Left lung (tissue), 10 donors: ENCODE measurements around the gene WARS2. TPM values are rescaled to one million over a fixed set of nuclear protein-coding genes. Genes with fewer than 3 reads are reported as not detected.

ENCODE experiments used
- ATAC-seq: fragments of 200-7000 bp; cut with Tn5 transposase; one replicate; pipeline ENCODE4 v1.9.1; 2020; ENCODE audit warnings: moderate library complexity
- DNase-seq, 4 donors: peaks; one replicate each; pipeline ENCODE4 v3.0.0-alpha.2; 2013 to 2020
- H3K27ac ChIP-seq, 2 donors: fragments of 200-600 bp; sonication (generic) in 1 of 2; one replicate each; pipeline versions ENCODE4 v1.5.0 to v1.8.0; 2020 to 2021
- H3K27me3 ChIP-seq, 2 donors: fragments of 200-600 bp; sonication (generic) in 1 of 2; one replicate each; pipeline versions ENCODE4 v1.5.0 to v1.8.0; 2020 to 2021
- H3K36me3 ChIP-seq, 2 donors: fragments of 200-600 bp; sonication (generic) in 1 of 2; one replicate each; pipeline versions ENCODE4 v1.5.0 to v1.8.0; 2020 to 2021
- H3K4me1 ChIP-seq, 2 donors: fragments of 200-600 bp; one replicate each; pipeline ENCODE4 v1.8.0; 2021
- H3K4me3 ChIP-seq, 2 donors: fragments of 200-600 bp; sonication (generic) in 1 of 2; one replicate each; pipeline versions ENCODE4 v1.5.0 to v1.8.0; 2020 to 2021; ENCODE audit warnings: mild to moderate bottlenecking in 1 of 2
- H3K9me3 ChIP-seq, 2 donors: fragments of 200-600 bp; sonication (generic) in 1 of 2; one replicate each; pipeline versions ENCODE4 v1.5.0 to v1.8.0; 2020 to 2021
- intact Hi-C, 2 donors: fragments of 100-400 bp; cut with DNase I; formaldehyde crosslinking; loops; one replicate each; pipeline versions ENCODE4 v1.11.2 to v1.14.2; 2022
- polyA plus RNA-seq, 6 donors: library from polyadenylated mRNA; unstranded; fragments of 120-200 nt; gene quantifications; one replicate each; pipeline ENCODE4 v1.2.1, GENCODE V29; 2013; ENCODE audit not compliant: insufficient read length in 6 of 6
- total RNA-seq, 2 donors: library from RNA; stranded (reverse); fragmentation: NEBNext Ultra II Directional; extraction: Animal tissue kit (Norgen Biotek cat#: 25700); gene quantifications; one replicate each; pipeline ENCODE4 v1.2.1, GENCODE V29; 2021
- TF ChIP-seq, protein P1 (sequence below), 2 donors: fragments of 200-600 bp; sonication (generic) in 1 of 2; IDR thresholded peaks; one replicate each; pipeline versions ENCODE4 v1.5.0 to v1.8.0; 2021; ENCODE audit warnings: antibody characterized with exemption in 2 of 2
- donor health status: DM: no; HTN: yes; CAD: no.
- donor health status: DM: no; HTN: no; CAD: no.

WARS2 gene
- total and polyA plus RNA-seq, 8 donors = 12.7 to 26.0 (median 19.6) TPM

DNA sequence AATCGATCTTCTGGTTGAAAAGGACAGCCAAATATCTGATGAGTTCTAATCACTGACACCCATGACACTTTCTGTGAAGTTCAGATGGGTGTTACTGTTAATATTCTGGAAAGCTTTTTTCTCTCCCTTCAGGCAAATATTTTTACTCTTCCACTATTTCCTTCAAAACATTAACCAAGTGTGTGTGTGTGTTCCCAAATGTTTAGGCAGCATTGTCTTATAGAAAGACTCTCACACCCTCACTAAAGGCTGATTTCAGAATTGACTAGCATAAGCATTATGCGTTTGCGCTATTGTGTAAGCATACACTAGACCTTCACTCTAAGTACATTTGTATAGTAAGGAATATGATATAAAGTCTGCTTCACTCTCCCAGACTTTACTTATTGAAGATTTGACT is 24.7 kb downstream of the WARS2 start:
- intact Hi-C loops = no loop called here
- H3K27ac ChIP-seq = no peak overlapping the region
- TF ChIP-seq, protein P1, sequence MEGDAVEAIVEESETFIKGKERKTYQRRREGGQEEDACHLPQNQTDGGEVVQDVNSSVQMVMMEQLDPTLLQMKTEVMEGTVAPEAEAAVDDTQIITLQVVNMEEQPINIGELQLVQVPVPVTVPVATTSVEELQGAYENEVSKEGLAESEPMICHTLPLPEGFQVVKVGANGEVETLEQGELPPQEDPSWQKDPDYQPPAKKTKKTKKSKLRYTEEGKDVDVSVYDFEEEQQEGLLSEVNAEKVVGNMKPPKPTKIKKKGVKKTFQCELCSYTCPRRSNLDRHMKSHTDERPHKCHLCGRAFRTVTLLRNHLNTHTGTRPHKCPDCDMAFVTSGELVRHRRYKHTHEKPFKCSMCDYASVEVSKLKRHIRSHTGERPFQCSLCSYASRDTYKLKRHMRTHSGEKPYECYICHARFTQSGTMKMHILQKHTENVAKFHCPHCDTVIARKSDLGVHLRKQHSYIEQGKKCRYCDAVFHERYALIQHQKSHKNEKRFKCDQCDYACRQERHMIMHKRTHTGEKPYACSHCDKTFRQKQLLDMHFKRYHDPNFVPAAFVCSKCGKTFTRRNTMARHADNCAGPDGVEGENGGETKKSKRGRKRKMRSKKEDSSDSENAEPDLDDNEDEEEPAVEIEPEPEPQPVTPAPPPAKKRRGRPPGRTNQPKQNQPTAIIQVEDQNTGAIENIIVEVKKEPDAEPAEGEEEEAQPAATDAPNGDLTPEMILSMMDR (IDR thresholded peaks at IDR 0.05) = no peak
- H3K4me3 ChIP-seq = no peak overlapping the region
- no peaks in the 10 kb centered on the region for H3K4me1 ChIP-seq
- DNase-seq = no peak
- peaks cover 0 to 5% of the 10 kb centered on the region in 2 donors for H3K9me3 ChIP-seq
- no peak for ATAC-seq
- no peaks in the 10 kb centered on the region for H3K36me3 ChIP-seq
- H3K27me3 ChIP-seq = no peaks in the 10 kb centered on the region

GRCh38 chr1:119115311-119115710 is 25.1 kb downstream of the WARS2 start:
- H3K36me3 ChIP-seq = no peaks in the 10 kb centered on the region
- TF ChIP-seq, protein P1 (IDR thresholded peaks at IDR 0.05) = no peak
- no peaks in the 10 kb centered on the region for H3K4me1 ChIP-seq
- no peaks in the 10 kb centered on the region for H3K27me3 ChIP-seq
- peak in 1 of 4 donors; percentile 7 for DNase-seq
- no peak overlapping the region for H3K27ac ChIP-seq
- intact Hi-C loops = no loop called here
- ATAC-seq = no peak
- H3K4me3 ChIP-seq = no peak overlapping the region
- peaks cover 0 to 5% of the 10 kb centered on the region in 2 donors for H3K9me3 ChIP-seq

DNA sequence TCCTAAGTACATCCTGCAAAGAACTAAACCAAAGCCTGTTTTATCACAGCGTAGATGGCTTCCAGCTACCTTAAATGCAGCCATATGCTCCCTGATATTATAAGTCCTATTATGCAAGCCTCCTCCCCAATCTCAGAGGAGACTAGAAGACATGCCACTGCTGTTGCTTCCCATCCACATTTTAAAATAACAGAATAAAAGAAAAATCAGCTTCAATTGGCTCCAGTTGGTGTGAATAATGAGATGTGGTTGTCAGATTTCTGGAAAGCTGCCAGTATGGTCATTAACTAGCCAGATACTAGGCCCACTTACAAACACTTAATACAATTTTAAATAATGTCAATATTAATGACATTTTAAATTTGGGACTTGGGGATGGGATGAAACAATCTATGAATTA is 25.7 kb downstream of the WARS2 start:
- peak in 2 of 4 donors; percentile 32 to 44 for DNase-seq
- Histone ChIP-seq H3K9me3 (peaks cover 0 to 5% of the 10 kb centered on the region in 2 donors), H3K4me3 (no peak overlapping the region), H3K36me3 (no peaks in the 10 kb centered on the region), H3K27me3 (no peaks in the 10 kb centered on the region), H3K4me1 (no peaks in the 10 kb centered on the region), H3K27ac (no peak overlapping the region)
- no peak for ATAC-seq
- intact Hi-C loops = no loop called here
- TF ChIP-seq, protein P1 (IDR thresholded peaks at IDR 0.05) = no peak

DNA sequence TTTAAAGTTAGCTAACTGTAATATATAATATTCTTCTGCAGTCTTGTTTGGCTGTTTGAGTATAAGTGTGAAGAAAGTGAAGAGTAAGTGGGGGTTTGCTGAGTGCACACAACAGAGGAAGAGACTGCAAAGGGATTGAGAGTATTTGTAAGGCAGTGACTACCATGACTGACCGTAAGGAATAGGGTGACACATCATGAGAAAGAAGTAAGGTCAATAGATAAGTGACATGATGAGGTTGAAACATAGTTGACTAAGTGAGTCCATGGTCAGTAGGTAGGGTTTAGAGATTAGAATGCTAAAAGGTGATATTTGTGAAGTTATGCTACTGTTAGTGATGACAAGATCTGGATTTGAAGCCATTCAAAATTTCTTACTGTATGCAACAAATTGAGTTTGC is 27.7 kb downstream of the WARS2 start:
- H3K4me3 ChIP-seq = no peak overlapping the region
- no peak overlapping the region for H3K27ac ChIP-seq
- intact Hi-C loops = no loop called here
- H3K9me3 ChIP-seq = peaks cover 0 to 5% of the 10 kb centered on the region in 2 donors
- H3K27me3 ChIP-seq = no peaks in the 10 kb centered on the region
- no peaks in the 10 kb centered on the region for H3K36me3 ChIP-seq
- TF ChIP-seq, protein P1 (IDR thresholded peaks at IDR 0.05) = no peak
- ATAC-seq (no peak), DNase-seq (no peak)
- no peaks in the 10 kb centered on the region for H3K4me1 ChIP-seq

DNA sequence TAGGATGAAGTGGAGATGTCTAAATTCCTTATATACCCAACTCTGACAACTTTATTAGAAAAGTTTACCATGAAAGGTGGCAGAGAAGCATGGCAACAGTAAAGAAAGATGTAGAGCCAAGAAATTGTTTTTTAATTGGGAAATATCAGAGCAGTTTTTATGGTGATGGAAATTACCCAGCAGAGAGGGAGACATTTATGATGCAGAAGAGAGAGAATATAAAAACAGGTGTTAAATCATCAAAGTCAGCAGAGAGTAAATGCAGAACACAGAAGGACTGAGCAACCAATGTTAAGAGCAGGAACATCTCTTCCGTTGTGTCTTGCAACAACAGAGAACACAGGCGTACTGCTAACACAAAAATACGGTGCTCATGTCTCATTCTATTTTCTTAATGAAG is 28.2 kb downstream of the WARS2 start:
- intact Hi-C loops = no loop called here

More for the DNA sequence above, 28.2 kb downstream of the WARS2 start:
- no peaks in the 10 kb centered on the region for H3K4me1 ChIP-seq
- H3K4me3 ChIP-seq = no peak overlapping the region
- ATAC-seq = no peak
- TF ChIP-seq, protein P1 (IDR thresholded peaks at IDR 0.05) = no peak
- H3K27ac ChIP-seq = no peak overlapping the region
- H3K36me3 ChIP-seq = no peaks in the 10 kb centered on the region
- no peak for DNase-seq
- H3K9me3 ChIP-seq = peaks cover 0 to 5% of the 10 kb centered on the region in 2 donors
- H3K27me3 ChIP-seq = no peaks in the 10 kb centered on the region
